Measurements from ENCODE around the gene NEDD4.
"Not testable (repeated sequence)": the region's sequence is repeated elsewhere in the genome, so short reads cannot be mapped to it uniquely, and the experiment has no call there.

NEDD4 gene

GRCh38 chr15:55969582-55969981 is 23.8 kb downstream of the NEDD4 start:
- TF ChIP-seq CTCF (IDR thresholded peaks at IDR 0.05; ENCODE audit: low read depth, low read length) = no peak
- no peak for DNase-seq (ENCODE audit: extremely low read depth, low read depth)

- no peak for TF ChIP-seq CTCF (IDR thresholded peaks at IDR 0.05; ENCODE audit: low read depth, low read length)
Measured at GRCh38 chr15:55968923-55969322, 24.5 kb downstream of the NEDD4 start.

GRCh38 chr15:55965091-55965490 is 28.3 kb downstream of the NEDD4 start:
- no peak for TF ChIP-seq CTCF (IDR thresholded peaks at IDR 0.05; ENCODE audit: low read depth, low read length)
- DNase-seq (ENCODE audit: extremely low read depth, low read depth) = no peak

More at GRCh38 chr15:55968923-55969322, 24.5 kb downstream of the NEDD4 start:
- DNase-seq (ENCODE audit: extremely low read depth, low read depth) = no peak

GRCh38 chr15:55960946-55961345 is 32.5 kb downstream of the NEDD4 start:
- TF ChIP-seq CTCF (IDR thresholded peaks at IDR 0.05; ENCODE audit: low read depth, low read length) = no peak
- no peak for DNase-seq (ENCODE audit: extremely low read depth, low read depth)

GRCh38 chr15:55959744-55960447 is 33.5 kb downstream of the NEDD4 start:
- no peak for TF ChIP-seq CTCF (IDR thresholded peaks at IDR 0.05; ENCODE audit: low read depth, low read length)
- no peak for DNase-seq (ENCODE audit: extremely low read depth, low read depth)

- TF ChIP-seq CTCF (IDR thresholded peaks at IDR 0.05; ENCODE audit: low read depth, low read length) = no peak
- no peak for DNase-seq (ENCODE audit: extremely low read depth, low read depth)
Measured at GRCh38 chr15:55958349-55958748, 35.1 kb downstream of the NEDD4 start.

- no peak for TF ChIP-seq CTCF (IDR thresholded peaks at IDR 0.05; ENCODE audit: low read depth, low read length)
Measured at GRCh38 chr15:55954862-55955605, 38.4 kb downstream of the NEDD4 start.

GRCh38 chr15:55952501-55953274 is 40.7 kb downstream of the NEDD4 start:
- not testable (repeated sequence) for DNase-seq (ENCODE audit: extremely low read depth, low read depth)

More at GRCh38 chr15:55954862-55955605, 38.4 kb downstream of the NEDD4 start:
- no peak for DNase-seq (ENCODE audit: extremely low read depth, low read depth)

- not testable (repeated sequence) for DNase-seq (ENCODE audit: extremely low read depth, low read depth)
Measured at GRCh38 chr15:55944606-55945005, 48.8 kb downstream of the NEDD4 start.

Data from AG09319 (cell line).